BJ (cell line): ENCODE data around the gene NPAS2. TPM values are rescaled to one million over a fixed set of nuclear protein-coding genes. Genes with fewer than 3 reads are reported as not detected.

Experiments used
- CTCF ChIA-PET: fragments of 350-600 bp; formaldehyde crosslinking; extraction: SDS; loops from one replicate; lab custom pipeline; 2021; ENCODE audit warnings: antibody characterized with exemption, inconsistent platforms; lab: Yijun Ruan, JAX
- POLR2A ChIA-PET: fragments of 300-600 bp; sonication (Branson Sonifier 250); formaldehyde crosslinking; extraction: SDS; loops from one replicate; lab custom pipeline; 2021; ENCODE audit warnings: antibody characterized with exemption; lab: Charles Lee
- DNase-seq: peaks from one replicate; pipeline ENCODE4 v3.0.0-alpha.2; 2011; ENCODE audit warnings: low read depth
- H3K27me3 ChIP-seq: 2 replicates; pipeline ENCODE4 v1.6.0; 2011; ENCODE audit warnings: low read length; ENCODE audit not compliant: control insufficient read depth, insufficient read depth
- H3K36me3 ChIP-seq: 2 replicates; pipeline ENCODE4 v1.5.1; 2011; ENCODE audit warnings: low read length; ENCODE audit not compliant: control insufficient read depth, insufficient read depth
- H3K4me3 ChIP-seq: 2 replicates; pipeline ENCODE4 v1.5.1; 2011; ENCODE audit warnings: low read depth, mild to moderate bottlenecking, control low read depth, low read length
- CTCF ChIP-seq: IDR thresholded peaks from 2 replicates; pipeline ENCODE4 v1.5.1; 2011; ENCODE audit warnings: low read depth, mild to moderate bottlenecking, control low read depth, inconsistent platforms, low read length, moderate library complexity; ENCODE audit not compliant: insufficient read depth
- polyA plus RNA-seq: library from polyadenylated mRNA; depleted of rRNA; stranded (reverse); fragments of >200 nt; gene quantifications from 2 replicates; pipeline ENCODE4 v1.2.3, GENCODE V29; 2011

NPAS2 gene
- polyA plus RNA-seq, 1 experiment = 13.1 TPM

- CTCF ChIA-PET = interaction anchor here (1.2 kb wide), 1 partner anchor 25 kb away, joined by 3 read pairs; no protein-coding TSS in a partner anchor
- no peak for TF ChIP-seq CTCF
- POLR2A ChIA-PET = no interaction called here
- no peak for DNase-seq
- Histone ChIP-seq H3K27me3 (no peaks in the 10 kb centered on the region), H3K4me3 (no peak overlapping the region), H3K36me3 (no peaks in the 10 kb centered on the region)
These were observed 41.1 kb upstream of the NPAS2 start for GRCh38 chr2:100778637-100779450.

GRCh38 chr2:100779908-100780202, 40.1 kb upstream of the NPAS2 start:
- no peaks in the 10 kb centered on the region for H3K27me3 ChIP-seq
- POLR2A ChIA-PET = no interaction called here
- CTCF ChIA-PET = interaction anchor here (0.6 to 1.2 kb wide), 2 partner anchors 15 to 26 kb away, joined by 3 read pairs; no protein-coding TSS in a partner anchor
- H3K4me3 ChIP-seq = no peak overlapping the region
- no peak for DNase-seq
- no peaks in the 10 kb centered on the region for H3K36me3 ChIP-seq
- TF ChIP-seq CTCF = no peak

- Histone ChIP-seq H3K4me3 (no peak overlapping the region), H3K36me3 (no peaks in the 10 kb centered on the region), H3K27me3 (no peaks in the 10 kb centered on the region)
- DNase-seq = no peak
- TF ChIP-seq CTCF = no peak
- ChIA-PET POLR2A (no interaction called here), CTCF (interaction anchor here (0.6 to 1.2 kb wide), 4 partner anchors 11 to 26 kb away, joined by 3 to 4 read pairs (median 3); no protein-coding TSS in a partner anchor)
These were observed 39.5 kb upstream of the NPAS2 start for GRCh38 chr2:100780203-100781008.

- no peak for DNase-seq
- Histone ChIP-seq H3K4me3 (no peak overlapping the region), H3K27me3 (no peaks in the 10 kb centered on the region), H3K36me3 (no peaks in the 10 kb centered on the region)
- CTCF ChIA-PET = interaction anchor here (0.7 to 1.1 kb wide), 2 partner anchors 11 to 22 kb away, joined by 3 to 4 read pairs; no protein-coding TSS in a partner anchor
- POLR2A ChIA-PET = no interaction called here
- no peak for TF ChIP-seq CTCF
These were observed 39.0 kb upstream of the NPAS2 start for GRCh38 chr2:100781009-100781325.

DNA sequence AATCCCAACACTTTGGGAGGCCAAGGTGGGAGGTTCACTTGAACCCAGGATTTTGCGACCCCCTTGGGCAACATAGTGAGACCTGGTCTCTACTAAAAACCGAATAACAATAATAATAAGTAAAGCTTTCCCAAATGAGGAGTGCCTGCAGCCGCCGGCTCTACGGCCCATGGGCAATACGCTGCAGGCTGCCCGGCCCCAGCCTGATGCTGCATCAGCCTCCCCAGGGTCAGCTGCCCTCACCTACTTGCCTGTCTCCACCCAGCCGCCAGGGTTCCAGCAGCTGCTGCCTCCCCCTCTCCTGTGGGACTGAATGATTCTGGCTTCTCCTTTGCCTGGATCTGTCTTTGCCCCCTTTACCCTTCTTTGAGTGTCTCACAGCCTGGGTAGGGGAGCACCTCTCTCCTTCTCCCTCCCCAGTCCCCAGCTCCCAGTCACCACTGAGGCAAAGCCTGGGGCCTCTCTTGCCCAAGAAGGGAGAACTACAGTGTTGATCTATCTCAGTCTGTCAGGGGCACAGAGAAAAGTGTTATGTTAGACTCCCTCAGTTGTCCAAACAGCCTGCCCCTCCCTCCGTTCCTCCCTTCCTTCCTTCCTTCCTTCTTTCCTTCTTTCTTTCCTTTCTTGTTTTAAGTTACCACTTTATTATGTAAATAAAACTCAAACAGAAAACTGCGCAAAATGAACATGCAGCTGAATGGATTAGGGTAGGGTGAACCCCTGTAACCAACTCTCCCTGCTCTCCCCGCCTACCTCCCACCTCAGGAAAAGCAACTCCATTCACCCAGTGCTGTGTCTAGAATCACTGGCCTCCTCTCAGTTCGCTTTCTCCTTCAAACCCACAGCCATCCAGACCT, 38.2 kb upstream of the NPAS2 start:
- TF ChIP-seq CTCF = no peak
- Histone ChIP-seq H3K4me3 (no peak overlapping the region), H3K27me3 (no peaks in the 10 kb centered on the region), H3K36me3 (no peaks in the 10 kb centered on the region)
- DNase-seq = no peak
- POLR2A ChIA-PET = no interaction called here
- CTCF ChIA-PET = interaction anchor here (0.7 to 1.1 kb wide), 2 partner anchors 12 to 23 kb away, joined by 3 to 4 read pairs; no protein-coding TSS in a partner anchor
